NCI-H526 (cell line): Measurements from ENCODE around the gene CDH23.

Source experiments
- DNase-seq, 2 experiments: peaks; one replicate each; lab custom pipeline; 2025; lab: John Stamatoyannopoulos, UW

Gene CDH23

GRCh38 chr10:71486484-71487114 is 89.9 kb downstream of the CDH23 start:
- peak in 1 of 2 experiments; percentile 41 for DNase-seq

- DNase-seq: no peak
Measured at GRCh38 chr10:71487726-71488125, 91.0 kb downstream of the CDH23 start.

GRCh38 chr10:71489077-71489476 is 92.4 kb downstream of the CDH23 start:
- DNase-seq: no peak

GRCh38 chr10:71492872-71493271 is 96.2 kb downstream of the CDH23 start:
- DNase-seq: no peak

GRCh38 chr10:71493741-71494140 is 97.0 kb downstream of the CDH23 start:
- DNase-seq: no peak

GRCh38 chr10:71494476-71494875 is 97.8 kb downstream of the CDH23 start:
- no peak for DNase-seq

- DNase-seq: no peak
Measured at GRCh38 chr10:71494980-71495381, 98.3 kb downstream of the CDH23 start.

GRCh38 chr10:71496927-71497762 is 100.4 kb downstream of the CDH23 start:
- DNase-seq: no peak

- peak in 1 of 2 experiments; percentile 24 for DNase-seq
Measured at GRCh38 chr10:71497763-71498326, 101.1 kb downstream of the CDH23 start.

- DNase-seq: no peak
Measured at GRCh38 chr10:71501402-71501801, 104.7 kb downstream of the CDH23 start.

GRCh38 chr10:71502190-71502589 is 105.5 kb downstream of the CDH23 start:
- no peak for DNase-seq

- DNase-seq: no peak
Measured at GRCh38 chr10:71502851-71503250, 106.1 kb downstream of the CDH23 start.

GRCh38 chr10:71504168-71504567 is 107.4 kb downstream of the CDH23 start:
- DNase-seq: no peak

GRCh38 chr10:71504570-71504969 is 107.8 kb downstream of the CDH23 start:
- peak; percentile 15 to 54 for DNase-seq

GRCh38 chr10:71505862-71506261 is 109.1 kb downstream of the CDH23 start:
- DNase-seq: no peak

GRCh38 chr10:71509444-71509843 is 112.7 kb downstream of the CDH23 start:
- DNase-seq: no peak

- no peak for DNase-seq
Measured at GRCh38 chr10:71511206-71511605, 114.5 kb downstream of the CDH23 start.

GRCh38 chr10:71512312-71512711 is 115.6 kb downstream of the CDH23 start:
- DNase-seq: no peak

- peak in 1 of 2 experiments; percentile 14 for DNase-seq
Measured at GRCh38 chr10:71512761-71513539, 116.2 kb downstream of the CDH23 start.

- DNase-seq: no peak
Measured at GRCh38 chr10:71513540-71513853, 116.8 kb downstream of the CDH23 start.

GRCh38 chr10:71513936-71514335 is 117.2 kb downstream of the CDH23 start:
- no peak for DNase-seq

GRCh38 chr10:71515531-71516172 is 118.9 kb downstream of the CDH23 start:
- no peak for DNase-seq
